ENCODE results near the gene RP9.

RP9 gene

GRCh38 chr7:33065981-33066380 is 43.2 kb downstream of the RP9 start:
- DNase-seq (ENCODE audit: low read depth), result no peak
- no peak overlapping the region for H3K4me3 ChIP-seq (ENCODE audit: low read depth, low read length)
- no peak for TF ChIP-seq CTCF (conservative IDR thresholded peaks at IDR 0.05; ENCODE audit: low read depth, low read length)

GRCh38 chr7:33062782-33063443 is 46.3 kb downstream of the RP9 start:
- peak; percentile 97 for DNase-seq (ENCODE audit: low read depth)
- TF ChIP-seq CTCF (conservative IDR thresholded peaks at IDR 0.05; ENCODE audit: low read depth, low read length), result no peak
- H3K4me3 ChIP-seq (ENCODE audit: low read depth, low read length), result peak overlapping the region; percentile 84

GRCh38 chr7:33062023-33062781 is 47.0 kb downstream of the RP9 start, which contains the start of gene NT5C3A:
Gene NT5C3A (minus strand): TSS chr7:33062776. CDS start chr7:33062705, 71 bp downstream.
- TF ChIP-seq CTCF (conservative IDR thresholded peaks at IDR 0.05; ENCODE audit: low read depth, low read length), result no peak
- H3K4me3 ChIP-seq (ENCODE audit: low read depth, low read length), result peak within 1 kb of the TSS; percentile 84
- peak; percentile 45 for DNase-seq (ENCODE audit: low read depth)

GRCh38 chr7:33061282-33061937 is 47.8 kb downstream of the RP9 start:
- DNase-seq (ENCODE audit: low read depth), result no peak
- no peak for TF ChIP-seq CTCF (conservative IDR thresholded peaks at IDR 0.05; ENCODE audit: low read depth, low read length)
- peak overlapping the region; percentile 84 for H3K4me3 ChIP-seq (ENCODE audit: low read depth, low read length)

- no peak for TF ChIP-seq CTCF (conservative IDR thresholded peaks at IDR 0.05; ENCODE audit: low read depth, low read length)
- H3K4me3 ChIP-seq (ENCODE audit: low read depth, low read length), result no peak overlapping the region
- DNase-seq (ENCODE audit: low read depth), result no peak
These were observed 49.6 kb downstream of the RP9 start for GRCh38 chr7:33059635-33060034.

GRCh38 chr7:33055158-33055557 is 54.0 kb downstream of the RP9 start:
- no peak for DNase-seq (ENCODE audit: low read depth)
- no peak for TF ChIP-seq CTCF (conservative IDR thresholded peaks at IDR 0.05; ENCODE audit: low read depth, low read length)
- no peak overlapping the region for H3K4me3 ChIP-seq (ENCODE audit: low read depth, low read length)

Data from choroid plexus epithelial cell (primary cell).